Caki2 (cell line): ENCODE data around the gene PRC1. TPM values are rescaled to one million over a fixed set of nuclear protein-coding genes. Genes with fewer than 3 reads are reported as not detected.

Experiments
- DNase-seq: peaks from one replicate; pipeline ENCODE4 v3.0.0-alpha.2; 2015; ENCODE audit warnings: low read depth
- in situ Hi-C: cut with HindIII; loops from 2 replicates; pipeline ENCODE4 v1.10.0; 2016; ENCODE audit warnings: low sequenced_read_pairs, low pct_unique_long_range_greater_than_20kb, mixed read lengths
- total RNA-seq: library from RNA; depleted of rRNA; stranded (reverse); fragments of >200 nt; shearing (Covaris generic); gene quantifications from 2 replicates; pipeline ENCODE4 v1.2.3, GENCODE V29; 2014; ENCODE audit warnings: low replicate concordance

PRC1 gene
- total RNA-seq, 1 experiment from 2014 or later, result 164 TPM

DNA sequence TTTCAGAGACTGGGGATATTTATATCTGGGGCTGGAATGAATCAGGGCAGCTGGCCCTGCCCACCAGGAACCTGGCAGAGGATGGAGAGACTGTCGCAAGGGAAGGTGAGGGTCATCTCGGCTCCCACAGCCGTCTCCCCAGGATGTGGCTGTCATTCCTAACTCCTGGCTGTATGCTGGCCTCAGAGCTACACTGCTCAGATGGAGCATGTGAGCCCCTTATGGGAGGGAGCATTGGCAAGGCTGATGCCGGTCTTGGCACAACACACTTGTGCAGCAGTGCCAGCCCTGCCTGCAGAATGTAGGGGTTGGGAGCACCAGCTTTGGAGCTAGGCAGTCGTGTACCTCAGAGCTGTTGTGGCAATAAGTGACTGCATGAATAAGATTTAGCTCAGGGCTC, 34.4 kb downstream of the PRC1 start:
- in situ Hi-C loops, result no loop called here
- DNase-seq, result no peak

DNA sequence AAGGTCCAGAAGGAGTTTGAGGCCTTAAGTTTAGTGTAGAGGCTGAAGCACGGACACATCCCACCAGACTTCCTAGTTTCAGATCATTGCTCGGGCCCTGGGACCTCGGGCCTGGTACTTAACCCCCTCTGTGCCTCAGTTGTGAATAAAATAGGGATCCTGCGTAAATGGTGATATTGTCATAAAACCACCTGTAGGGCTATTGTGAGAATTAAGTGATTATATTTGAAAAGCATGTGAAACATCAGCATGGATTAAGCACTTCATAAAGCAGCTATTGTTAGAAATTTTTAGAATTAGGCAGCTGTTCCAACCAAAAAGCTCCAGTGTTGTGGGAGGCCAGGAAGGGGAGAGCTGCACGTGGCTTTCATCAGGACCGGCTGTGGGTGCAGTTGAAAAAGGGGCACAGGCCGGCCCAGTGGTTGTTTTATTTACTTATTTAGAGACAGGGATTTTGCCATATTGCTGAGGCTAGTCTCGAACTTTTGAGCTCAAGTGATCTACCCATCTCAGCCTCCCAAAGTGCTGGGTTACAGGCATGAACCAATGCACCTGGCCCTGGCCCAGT, 35.2 kb downstream of the PRC1 start:
- DNase-seq, result no peak
- in situ Hi-C loops, result no loop called here

DNA sequence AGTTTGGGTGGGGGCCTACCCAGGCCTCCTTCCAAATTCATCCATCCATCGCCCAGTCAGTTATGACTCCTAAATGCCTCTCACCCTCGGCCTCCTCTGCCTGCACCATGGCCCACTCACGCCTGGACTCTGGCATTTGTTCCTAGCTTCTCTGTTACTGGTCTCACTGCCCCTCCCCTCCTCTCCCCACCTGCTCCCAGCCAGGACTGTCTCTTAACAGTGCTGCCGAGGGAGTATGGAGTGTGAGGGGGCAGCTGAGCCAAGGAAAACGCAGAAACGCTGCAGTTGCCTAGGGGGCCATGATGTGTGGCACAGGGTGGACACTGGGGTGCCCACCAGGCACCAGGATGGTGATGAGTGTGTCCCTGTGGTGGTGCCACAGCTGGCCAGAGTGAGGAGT, 36.5 kb downstream of the PRC1 start:
- no peak for DNase-seq
- in situ Hi-C loops, result no loop called here

DNA sequence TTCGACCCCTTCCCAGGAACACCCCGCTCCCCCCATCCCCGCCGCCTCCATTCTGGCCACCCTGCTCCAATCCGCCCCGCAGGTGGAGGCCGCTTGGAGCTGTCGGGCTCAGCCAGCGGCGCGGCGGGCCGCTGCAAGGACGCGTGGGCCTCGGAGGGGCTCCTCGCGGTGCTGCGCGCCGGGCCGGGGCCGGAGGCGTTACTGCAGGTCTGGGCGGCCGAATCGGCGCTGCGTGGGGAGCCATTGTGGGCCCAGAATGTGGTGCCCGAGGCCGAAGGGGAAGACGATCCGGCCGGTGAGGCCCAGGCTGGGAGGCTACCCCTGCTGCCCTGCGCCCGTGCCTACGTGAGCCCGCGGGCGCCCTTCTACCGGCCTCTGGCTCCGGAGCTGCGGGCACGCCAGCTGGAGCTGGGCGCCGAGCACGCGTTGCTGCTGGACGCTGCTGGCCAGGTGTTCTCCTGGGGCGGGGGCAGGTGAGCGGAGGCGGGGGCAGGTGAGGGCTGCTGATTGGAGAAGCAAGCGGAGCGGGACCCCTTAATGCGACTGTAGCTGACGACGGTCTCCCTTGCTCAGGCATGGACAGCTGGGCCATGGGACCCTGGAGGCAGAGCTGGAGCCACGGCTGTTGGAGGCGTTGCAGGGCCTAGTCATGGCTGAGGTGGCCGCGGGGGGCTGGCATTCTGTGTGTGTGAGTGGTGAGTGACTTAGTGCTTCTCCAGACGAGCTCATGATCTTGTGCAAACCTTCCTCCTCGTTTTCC, 37.1 kb downstream of the PRC1 start:
- no peak for DNase-seq
- in situ Hi-C loops, result no loop called here

DNA sequence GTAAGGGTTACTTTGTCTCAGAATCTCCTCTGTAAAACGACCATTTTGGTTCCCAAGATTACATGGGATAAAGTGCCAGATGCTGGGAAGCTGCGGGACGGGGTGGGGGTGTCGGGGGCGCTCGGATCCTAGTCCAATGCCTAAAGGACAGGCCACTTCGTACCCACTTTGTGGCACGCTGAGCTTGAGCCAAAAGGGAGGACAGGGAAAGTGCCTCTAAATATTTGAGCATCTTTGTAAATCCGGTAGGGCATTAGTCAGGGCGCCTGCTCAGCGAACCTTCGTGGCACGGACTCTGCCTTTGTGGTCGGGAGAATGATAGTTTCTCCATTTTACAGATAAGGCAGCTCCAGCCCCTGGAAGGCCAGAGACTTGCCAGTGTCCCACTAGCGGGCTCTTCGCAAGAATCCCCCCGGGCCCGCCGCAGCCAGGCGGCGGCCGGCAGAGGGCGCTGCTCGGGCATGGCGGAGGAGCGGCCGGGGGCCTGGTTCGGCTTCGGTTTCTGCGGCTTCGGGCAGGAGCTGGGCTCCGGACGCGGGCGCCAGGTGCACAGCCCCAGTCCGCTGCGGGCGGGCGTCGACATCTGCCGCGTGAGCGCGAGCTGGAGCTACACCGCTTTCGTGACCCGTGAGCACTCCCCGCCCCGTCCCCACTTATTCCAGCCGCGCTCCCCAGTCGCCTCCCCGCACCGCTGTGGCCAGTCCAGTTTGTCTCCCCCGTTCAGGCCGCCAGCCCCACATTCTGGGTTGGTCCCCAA, 37.9 kb downstream of the PRC1 start:
- in situ Hi-C loops, result no loop called here
- DNase-seq, result no peak

GRCh38 chr15:90955624-90956273, 38.6 kb downstream of the PRC1 start:
- no peak for DNase-seq

GRCh38 chr15:90954712-90955623, 39.4 kb downstream of the PRC1 start, which contains the start of gene RCCD1:
Gene RCCD1, plus strand, starts transcription at chr15:90954884. Its CDS starts 1,851 bp downstream, at chr15:90956735.
- DNase-seq, result peak; percentile 90
- in situ Hi-C loops, result no loop called here

More at GRCh38 chr15:90955624-90956273, 38.6 kb downstream of the PRC1 start:
- in situ Hi-C loops, result no loop called here

DNA sequence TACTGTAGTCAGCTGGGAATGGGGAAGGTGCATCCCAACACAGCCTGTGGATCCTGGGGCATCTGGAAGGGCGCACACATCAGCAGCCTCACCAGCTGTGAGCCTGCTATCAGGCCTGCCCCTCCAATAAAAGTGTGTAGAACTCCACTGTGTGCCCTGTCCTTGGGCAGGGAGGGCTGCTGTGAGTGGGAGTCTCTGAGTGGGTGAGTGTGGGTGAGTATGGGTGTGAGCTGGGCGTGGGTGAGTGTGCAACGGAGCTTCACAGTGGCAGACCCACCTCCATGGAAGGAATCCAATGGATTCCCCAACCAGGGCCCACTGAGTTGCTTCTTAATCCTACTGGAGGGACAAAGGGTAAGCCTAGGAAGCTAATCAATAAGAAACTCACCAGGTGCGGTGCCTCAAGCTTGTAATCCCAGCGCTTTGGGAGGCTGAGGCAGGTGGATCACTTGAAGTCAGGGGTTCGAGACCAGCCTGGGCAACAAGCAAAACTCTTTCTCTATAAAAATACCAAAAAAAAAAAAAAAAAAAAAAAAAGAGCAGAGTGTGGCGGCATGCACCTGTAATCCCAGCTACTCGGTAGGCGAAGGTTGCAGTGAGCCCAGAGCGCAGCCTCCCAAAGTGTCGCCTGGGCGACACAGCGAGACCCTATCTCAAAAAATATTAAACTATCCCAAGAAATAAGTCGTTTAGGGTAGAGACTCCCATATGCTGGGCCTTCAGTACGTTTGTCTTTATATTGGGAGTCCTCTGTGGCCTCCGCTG, 40.2 kb downstream of the PRC1 start:
- in situ Hi-C loops, result no loop called here
- DNase-seq, result no peak

DNA sequence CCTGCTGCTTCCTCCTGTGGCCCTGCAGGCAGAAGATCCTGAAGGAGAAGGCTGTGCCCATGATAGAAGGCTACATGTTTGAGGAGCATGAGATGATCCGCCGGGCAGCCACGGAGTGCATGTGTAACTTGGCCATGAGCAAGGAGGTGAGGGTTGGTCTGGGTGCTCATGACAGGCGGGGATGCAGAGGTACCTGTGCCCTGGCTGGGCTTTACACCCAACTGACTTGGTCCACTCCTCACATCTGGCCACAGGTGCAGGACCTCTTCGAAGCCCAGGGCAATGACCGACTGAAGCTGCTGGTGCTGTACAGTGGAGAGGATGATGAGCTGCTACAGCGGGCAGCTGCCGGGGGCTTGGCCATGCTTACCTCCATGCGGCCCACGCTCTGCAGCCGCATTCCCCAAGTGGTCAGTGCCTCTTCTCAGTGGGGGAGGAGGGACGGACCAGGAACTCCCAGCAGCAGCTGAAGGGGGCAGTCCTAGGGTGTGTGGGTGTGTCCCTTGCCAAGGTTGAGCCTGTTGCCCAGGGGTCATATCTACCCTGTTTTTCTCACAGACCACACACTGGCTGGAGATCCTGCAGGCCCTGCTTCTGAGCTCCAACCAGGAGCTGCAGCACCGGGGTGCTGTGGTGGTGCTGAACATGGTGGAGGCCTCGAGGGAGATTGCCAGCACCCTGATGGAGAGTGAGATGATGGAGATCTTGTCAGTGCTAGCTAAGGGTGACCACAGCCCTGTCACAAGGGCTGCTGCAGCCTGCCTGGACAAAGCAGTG, 41.2 kb downstream of the PRC1 start:
- DNase-seq, result no peak
- in situ Hi-C loops, result no loop called here

GRCh38 chr15:90950676-90951075, 43.7 kb downstream of the PRC1 start:
- in situ Hi-C loops, result no loop called here
- no peak for DNase-seq

- DNase-seq, result no peak
- in situ Hi-C loops, result no loop called here
These were observed 44.2 kb downstream of the PRC1 start for GRCh38 chr15:90949979-90950675.

GRCh38 chr15:90948506-90948905, 45.8 kb downstream of the PRC1 start:
- no peak for DNase-seq
- in situ Hi-C loops, result no loop called here

DNA sequence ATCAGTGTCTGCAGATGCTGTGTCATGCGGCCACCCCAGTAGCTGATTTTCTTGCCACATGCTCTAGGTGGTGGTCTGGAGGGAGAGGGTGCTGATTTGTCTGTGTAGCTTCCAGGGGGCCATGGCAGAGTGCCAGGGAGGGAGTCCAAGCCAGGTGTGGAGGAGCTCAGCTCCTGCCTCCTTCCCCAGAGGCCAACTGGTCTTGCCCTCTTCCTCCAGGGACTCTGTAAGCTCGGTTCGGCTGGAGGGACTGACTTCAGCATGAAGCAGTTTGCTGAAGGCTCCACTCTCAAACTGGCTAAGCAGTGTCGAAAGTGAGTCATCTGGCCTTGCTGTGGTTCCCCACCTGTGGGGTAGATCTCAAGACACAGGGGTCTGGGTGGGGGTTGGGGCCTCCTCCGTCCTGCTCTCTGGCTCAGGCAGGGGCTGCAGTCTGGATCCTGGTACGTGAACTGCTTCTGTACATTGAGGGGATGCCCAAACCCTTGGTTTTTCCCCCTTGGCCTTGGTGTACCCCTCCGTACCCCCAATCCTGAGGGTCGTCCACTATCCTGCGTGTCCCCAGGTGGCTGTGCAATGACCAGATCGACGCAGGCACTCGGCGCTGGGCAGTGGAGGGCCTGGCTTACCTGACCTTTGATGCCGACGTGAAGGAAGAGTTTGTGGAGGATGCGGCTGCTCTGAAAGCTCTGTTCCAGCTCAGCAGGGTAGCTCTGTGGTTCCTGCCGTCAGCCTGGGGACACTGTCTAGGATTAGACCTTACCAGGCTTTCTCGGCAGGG, 46.6 kb downstream of the PRC1 start:
- DNase-seq, result no peak
- in situ Hi-C loops, result no loop called here

GRCh38 chr15:90946941-90947576, 47.3 kb downstream of the PRC1 start:
- in situ Hi-C loops, result no loop called here
- DNase-seq, result no peak

DNA sequence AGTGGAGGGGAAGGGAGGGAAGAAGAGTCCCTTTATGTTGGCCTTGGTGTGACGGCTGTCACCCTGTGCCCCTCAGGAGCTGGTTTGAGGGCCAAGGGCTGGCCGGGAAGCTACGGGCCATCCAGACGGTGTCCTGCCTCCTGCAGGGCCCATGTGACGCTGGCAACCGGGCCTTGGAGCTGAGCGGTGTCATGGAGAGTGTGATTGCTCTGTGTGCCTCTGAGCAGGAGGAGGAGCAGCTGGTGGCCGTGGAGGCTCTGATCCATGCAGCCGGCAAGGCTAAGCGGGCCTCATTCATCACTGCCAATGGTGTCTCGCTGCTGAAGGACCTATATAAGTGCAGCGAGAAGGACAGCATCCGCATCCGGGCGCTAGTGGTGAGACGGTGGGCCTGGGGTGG, 47.8 kb downstream of the PRC1 start:
- DNase-seq, result no peak
- in situ Hi-C loops, result no loop called here
